GM21360 (cell line): ENCODE data around the gene RHBDL1.
"Not testable (repeated sequence)": the region's sequence is repeated elsewhere in the genome, so short reads cannot be mapped to it uniquely, and the experiment has no call there.

Experiments used
- ATAC-seq: cut with Tn5 transposase; IDR thresholded peaks from one replicate; pipeline ENCODE4 v1.9.1; 2021; ENCODE audit warnings: mild to moderate bottlenecking, moderate library complexity; ENCODE audit not compliant: unreplicated experiment

The RHBDL1 gene

DNA sequence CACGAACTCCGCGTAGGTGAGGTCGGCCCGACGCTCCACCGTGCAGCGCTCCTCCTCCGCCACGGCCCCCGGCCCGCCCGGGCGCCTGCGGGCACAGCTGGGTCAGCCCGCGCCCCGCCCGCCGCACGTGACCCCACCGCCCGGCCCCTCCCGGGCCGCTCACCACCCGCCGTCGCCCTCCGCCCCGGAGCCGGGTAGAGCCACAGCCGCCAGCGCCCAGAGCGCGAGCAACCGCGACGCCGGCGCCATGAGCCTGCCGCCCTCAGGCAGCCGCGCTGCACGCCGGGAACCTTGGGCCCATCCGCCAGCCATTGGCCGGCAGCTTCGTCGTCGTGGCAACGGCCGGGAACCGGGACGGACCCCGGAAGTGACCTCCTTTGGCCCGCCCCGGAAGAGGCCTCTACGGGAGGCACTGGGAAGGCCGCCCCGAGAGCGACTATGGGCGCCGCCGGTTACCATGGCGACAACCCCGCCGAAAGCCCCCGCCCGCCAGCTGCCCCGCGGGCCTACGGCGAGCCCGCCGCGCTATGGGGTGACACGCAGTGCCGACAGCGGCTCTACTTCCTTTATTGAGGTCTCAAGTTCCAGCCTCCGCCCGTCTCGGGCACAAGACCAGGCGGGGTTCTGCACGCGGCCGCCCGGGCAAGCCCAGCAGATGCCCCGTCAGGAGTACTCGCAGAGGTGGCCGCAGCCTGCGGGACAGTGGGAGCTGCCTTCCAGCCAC, 8.8 kb downstream of the RHBDL1 start, which contains the start of gene JMJD8:
TSS of gene JMJD8 (minus strand) at position 264 of the 724 bp plus-strand sequence. CDS start at position 249, 15 bp downstream.
- ATAC-seq = peak; percentile 62

GRCh38 chr16:684961-685696, 9.7 kb downstream of the RHBDL1 start:
- no peak for ATAC-seq

DNA sequence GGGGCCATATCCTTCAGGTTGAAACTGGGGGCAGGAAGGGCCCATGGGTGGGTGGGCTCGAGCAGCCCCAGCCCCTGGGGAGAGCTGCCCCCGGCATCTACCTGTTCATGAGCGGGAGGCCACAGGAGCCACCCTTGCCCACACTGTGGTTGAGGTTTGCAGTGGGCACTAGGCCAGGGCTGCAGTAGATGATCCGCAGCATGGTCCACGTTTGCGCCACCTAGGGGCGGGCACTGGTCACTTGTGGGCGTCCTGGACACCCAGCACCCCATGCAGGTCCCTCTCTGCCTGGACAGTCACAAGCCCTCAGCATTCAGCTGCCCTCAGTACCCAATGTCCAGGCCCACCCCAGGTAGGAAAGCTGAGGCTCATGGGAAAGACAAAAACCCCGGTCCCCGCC, 10.5 kb downstream of the RHBDL1 start:
- ATAC-seq = no peak

DNA sequence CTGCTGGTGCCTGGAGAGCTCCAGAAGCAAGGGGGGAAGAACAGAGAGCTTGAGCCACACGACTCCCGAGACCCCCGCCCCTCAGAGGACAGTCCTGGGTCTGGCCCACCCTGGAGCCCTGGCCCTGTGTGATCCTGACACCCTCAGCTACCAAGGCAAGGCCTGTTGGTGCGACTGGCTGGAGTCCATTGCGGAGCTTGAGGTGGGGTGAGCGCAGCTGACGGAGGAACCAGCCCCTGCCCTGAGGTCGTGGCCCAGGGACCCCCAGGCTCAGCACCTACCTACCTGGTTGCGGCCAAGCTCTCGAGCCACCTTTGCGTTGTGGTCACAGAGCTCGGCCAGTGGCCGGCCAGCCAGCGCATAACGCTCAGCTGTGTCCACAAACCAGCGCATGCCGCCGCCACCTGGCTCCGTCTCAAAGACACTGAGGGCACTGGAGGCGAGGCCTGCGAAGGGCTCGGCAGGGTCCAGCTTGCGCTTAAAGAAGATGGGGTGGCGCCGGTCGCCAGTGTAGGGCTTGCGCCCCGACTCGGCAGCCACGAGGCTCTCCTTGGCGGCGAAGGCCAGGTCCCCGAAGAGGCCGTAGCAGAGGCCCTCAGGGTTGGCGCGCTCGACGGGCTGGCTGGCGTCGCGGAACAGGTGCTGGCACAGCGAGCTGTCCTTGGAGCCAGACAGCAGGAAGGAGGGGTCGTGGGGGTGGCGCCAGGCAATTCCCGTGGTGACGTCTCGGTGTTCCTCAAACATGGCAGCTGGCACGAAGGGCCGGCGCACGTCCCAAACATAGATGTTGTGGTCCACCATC, 11.2 kb downstream of the RHBDL1 start:
- ATAC-seq = no peak

GRCh38 chr16:687499-687898, 12.0 kb downstream of the RHBDL1 start:
- no peak for ATAC-seq

DNA sequence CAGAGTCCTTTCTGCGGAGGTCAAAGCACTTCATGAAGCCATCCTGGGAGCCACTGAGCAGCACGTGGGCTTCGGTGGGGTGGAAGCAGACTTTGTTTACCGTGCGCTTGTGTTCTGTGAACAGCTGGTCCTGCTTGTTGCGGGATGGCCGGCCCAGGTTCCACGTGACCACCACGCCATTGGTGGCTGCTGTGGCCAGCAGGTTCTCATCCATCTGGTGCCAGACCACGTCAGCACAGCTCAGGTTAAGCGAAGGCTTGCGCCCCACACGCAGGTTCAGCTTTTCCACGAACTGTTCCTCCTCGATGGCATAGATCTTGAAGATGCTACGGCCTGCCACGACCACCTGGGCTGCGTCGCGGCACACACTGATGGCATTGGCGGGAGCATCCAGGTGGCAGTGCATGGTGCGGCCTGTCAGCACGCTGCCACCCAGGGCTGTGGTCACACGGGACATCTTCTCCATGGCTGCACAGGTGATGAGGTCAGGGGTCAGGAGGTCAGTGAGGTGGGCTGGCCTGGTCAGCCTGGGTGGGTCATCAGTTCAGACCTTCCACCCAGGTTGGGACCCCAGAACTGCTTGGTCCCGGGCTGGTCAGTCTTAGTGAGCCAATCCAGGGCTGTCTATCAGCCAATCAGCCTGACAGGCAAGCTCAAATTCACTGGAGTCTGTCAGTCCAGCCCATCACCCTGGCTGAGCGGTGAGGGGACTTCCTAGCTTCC, 13.9 kb downstream of the RHBDL1 start:
- ATAC-seq = no peak

GRCh38 chr16:691242-691641, 15.8 kb downstream of the RHBDL1 start:
- ATAC-seq = not testable (repeated sequence)

GRCh38 chr16:692356-693108, 17.1 kb downstream of the RHBDL1 start:
- ATAC-seq = no peak

DNA sequence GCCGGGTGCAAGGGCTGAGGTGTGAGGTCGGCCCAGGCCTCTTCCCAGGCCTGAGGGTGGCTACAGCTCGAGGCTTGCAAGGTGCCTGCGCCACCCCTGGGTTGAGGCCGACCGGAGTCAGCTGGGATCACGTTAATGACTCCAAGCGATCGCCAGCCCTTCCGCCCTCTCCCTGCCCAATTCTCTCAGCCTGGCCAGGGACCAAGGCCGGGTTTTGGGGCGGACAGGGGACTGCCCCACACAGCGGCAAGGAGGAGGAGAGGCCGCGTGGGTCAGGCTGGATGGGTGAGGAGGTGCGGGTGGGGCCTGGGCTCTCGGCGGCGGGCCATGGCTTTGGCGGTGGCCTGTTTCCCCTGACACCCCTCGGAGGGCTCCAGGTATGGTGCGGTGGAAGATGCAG, 17.9 kb downstream of the RHBDL1 start:
- ATAC-seq = no peak

DNA sequence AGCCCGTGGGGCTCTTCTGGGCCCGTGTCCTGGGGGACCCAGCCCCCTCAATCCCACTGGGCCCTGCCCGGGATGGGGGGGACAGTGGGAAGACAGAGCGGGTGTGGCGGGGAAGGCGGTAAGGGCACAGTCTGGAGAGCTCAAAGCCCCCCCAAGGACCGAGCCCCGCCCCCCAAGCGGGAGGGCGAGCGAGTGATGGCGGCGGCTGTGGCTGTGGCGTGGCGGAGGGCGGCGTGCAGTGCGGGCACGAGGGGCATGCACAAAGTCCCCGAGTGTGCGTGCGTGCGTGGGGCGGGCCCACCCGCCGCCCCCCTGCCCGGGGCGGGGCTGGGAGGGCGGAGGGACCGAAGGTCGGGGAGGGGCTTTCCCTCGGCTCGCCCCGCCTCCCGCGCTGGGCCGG, 18.3 kb downstream of the RHBDL1 start:
- ATAC-seq = no peak

DNA sequence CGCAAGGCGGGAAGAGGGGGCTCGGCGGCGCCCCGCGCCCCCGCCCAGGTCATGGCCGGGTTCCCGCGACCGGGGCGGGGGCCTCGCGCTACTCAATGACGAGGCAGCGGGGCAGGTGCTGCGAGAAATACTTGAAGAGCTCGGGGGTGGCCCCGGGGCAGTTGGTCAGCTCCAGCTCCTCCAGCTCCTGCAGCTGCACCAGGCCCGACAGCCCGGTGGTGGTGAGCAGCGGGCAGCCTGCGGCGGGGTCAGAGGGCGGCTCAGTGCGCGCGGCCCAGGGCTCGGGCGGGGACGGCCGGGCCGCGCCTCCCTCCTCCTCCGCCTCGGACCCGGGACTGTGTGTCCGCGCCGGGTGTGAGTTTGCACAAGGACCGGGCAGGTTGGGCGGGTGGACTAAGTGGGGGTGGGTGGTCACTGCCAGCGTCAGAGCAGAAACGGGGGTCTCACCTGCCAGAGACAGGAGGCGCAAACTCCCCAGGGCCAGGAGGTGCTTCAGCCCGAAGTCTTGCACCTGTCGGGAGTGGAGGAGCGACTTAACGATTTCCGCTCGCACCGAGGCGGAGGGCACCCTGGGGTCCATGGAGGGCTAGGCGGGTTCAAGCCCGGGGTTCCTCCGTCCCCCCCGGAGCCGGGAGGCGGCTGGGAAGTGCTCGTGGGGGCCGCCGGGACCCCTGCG, 18.9 kb downstream of the RHBDL1 start:
- no peak for ATAC-seq

GRCh38 chr16:694863-695354, 19.4 kb downstream of the RHBDL1 start:
- ATAC-seq = no peak

DNA sequence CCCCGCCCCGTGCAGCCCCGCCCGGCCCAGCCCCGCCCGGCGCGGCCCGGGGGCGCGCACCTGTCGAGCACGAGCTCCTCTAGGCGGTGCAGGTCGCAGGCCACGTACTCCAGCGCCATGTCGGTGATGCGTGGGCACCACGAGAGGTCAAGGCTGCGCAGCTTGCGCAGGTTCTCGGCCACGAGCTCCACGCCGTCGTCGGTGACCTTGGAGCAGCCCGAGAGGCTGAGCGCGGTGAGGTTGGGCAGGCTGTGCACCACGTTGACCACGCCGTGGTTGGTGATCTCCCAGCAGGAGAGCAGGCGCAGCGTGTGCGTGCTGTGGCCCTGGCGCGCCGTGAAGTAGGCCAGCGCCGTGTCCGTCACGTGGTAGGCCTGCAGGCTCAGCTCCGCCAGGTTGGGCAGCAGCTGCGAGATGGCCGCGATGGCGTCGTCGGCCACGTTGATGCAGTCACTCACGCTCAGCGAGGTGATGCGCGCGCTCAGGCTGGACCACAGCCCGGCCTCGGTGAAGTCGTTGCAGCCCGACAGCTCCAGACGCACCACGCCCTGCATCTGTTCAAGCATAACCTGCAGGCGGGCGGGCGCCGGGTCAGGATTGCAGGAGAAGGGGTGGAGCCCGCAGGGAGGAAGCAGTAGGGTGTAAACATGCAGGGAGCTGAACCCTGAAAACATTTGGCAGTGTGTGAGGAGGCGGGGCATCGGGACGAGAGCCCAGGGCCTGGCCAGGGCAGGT, 20.1 kb downstream of the RHBDL1 start:
- ATAC-seq = no peak

DNA sequence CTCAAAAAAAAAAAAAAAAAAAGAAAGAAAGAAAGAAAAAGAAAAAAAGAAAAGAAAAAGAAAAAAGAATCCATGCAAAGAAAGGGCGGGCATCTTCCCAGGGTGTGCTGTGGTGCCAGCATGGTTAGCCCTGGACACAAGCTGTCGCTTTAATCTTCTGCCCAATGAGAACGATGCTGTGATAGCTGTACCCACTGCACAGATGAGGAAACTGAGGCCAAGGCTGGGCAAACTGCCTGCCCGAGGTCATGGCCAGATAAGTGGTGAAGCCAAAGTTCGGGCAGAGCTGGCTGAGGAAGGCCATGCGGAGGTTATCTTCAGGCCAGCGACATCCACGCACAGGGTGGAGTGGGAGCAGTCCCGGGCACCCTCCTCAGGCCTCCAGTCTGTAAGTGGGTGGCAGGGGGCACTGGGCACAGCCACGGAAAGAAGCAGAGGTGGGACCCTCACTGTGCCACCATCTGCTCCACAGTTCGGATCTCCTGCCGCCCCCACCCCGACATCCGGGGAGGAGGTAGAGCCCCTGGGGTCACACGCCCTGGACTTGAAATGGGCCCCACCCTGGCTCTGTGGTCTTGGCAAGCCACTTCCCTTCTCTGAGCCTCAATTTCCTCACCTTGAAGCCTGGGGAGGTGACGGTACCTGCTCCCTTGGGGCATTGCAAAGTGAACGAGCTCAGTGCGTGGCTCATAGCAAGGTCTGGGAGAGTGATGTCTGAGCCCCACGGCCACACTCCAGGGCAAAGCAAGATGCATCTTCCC, 23.6 kb downstream of the RHBDL1 start:
- ATAC-seq = no peak

- ATAC-seq = no peak
These were observed 25.5 kb downstream of the RHBDL1 start for GRCh38 chr16:700684-701584.

DNA sequence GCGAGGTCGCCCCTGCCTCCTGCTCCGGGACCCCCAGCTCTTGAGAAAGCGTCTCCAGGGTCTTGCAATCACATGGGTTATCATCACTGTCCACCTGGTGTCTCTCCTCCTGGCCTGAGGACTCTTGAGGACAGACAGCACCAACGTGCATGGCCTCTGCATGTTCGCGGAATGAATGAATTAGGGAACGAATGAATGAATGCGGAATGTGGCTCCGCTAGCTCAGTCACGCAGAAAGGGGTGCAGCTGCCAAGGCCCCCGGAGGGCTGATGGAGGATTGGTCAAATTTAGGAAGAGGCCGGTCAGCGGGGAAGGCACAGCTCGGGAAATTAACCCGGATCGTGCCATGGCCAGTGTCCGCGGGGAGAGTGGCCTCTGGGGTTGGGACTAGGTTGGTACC, 26.9 kb downstream of the RHBDL1 start:
- no peak for ATAC-seq

- no peak for ATAC-seq
These were observed 27.9 kb downstream of the RHBDL1 start for GRCh38 chr16:703406-703805.
